HCT116 (cell line): ENCODE data around the gene KIF1A. TPM values are rescaled to one million over a fixed set of nuclear protein-coding genes. Genes with fewer than 3 reads are reported as not detected.

ENCODE experiments used
- ATAC-seq: fragments of 200-7000 bp; cut with Tn5 transposase; 2 replicates; pipeline ENCODE4 v1.9.1; 2020; ENCODE audit warnings: mild to moderate bottlenecking, moderate library complexity
- BruUV-seq: library from RNA; stranded (reverse); fragments of 400-500 nt; replicated peaks from 2 replicates; lab custom pipeline; 2021; lab: Mats Ljungman, UMichigan
- CTCF ChIA-PET: fragments of 300-600 bp; sonication (Branson Sonifier 250); formaldehyde crosslinking; loops from one replicate; lab custom pipeline; 2021; ENCODE audit warnings: antibody characterized with exemption; lab: Charles Lee
- POLR2A ChIA-PET: fragments of 300-600, 350-600 bp; sonication (Branson Sonifier 250); formaldehyde crosslinking; loops from one replicate; lab custom pipeline; 2021; ENCODE audit warnings: antibody characterized with exemption; lab: Charles Lee
- RAD21 ChIA-PET, 2 experiments: fragments of 300-600 bp; sonication (Branson Sonifier 250); formaldehyde crosslinking; loops; one replicate each; lab custom pipeline; 2023; ENCODE audit warnings: low total read pairs in 2 of 2; ENCODE audit not compliant: uncharacterized antibody in 2 of 2, unreplicated experiment in 2 of 2, low non-redundant PET in 1 of 2; lab: Charles Lee
- DNase-seq: peaks from one replicate; pipeline ENCODE4 v3.0.0-alpha.2; 2010; ENCODE audit warnings: low read depth, low spot score
- H2AFZ ChIP-seq: fragments of 200-600 bp; shearing (Covaris generic), sonication (generic); 2 replicates; pipeline ENCODE4 v1.6.1; 2017; ENCODE audit warnings: low read depth, mixed run types, mixed read lengths, antibody characterized with exemption, low read length; ENCODE audit not compliant: poor library complexity, severe bottlenecking
- H3K27ac ChIP-seq: 2 replicates; pipeline ENCODE4 v1.5.1; 2012; ENCODE audit warnings: low read depth, low read length
- H3K27me3 ChIP-seq: fragments of 200-600 bp; sonication (generic); 2 replicates; pipeline ENCODE4 v1.6.1; 2016; ENCODE audit warnings: mixed run types, low read length, mixed read lengths; ENCODE audit not compliant: insufficient read depth
- H3K36me3 ChIP-seq, 2 experiments: fragments of 200-500 bp in 1 of 2; fragments of 200-600 bp in 1 of 2; sonication (Bioruptor generic) in 1 of 2; sonication (generic) in 1 of 2; 2 replicates each; pipeline versions ENCODE4 v1.5.1 to v1.6.1; 2014 to 2016; ENCODE audit warnings: low read length in 2 of 2, inconsistent platforms in 1 of 2, mixed read lengths in 1 of 2, mixed run types in 1 of 2; ENCODE audit not compliant: insufficient read depth in 2 of 2, control insufficient read depth in 1 of 2
- H3K4me1 ChIP-seq, 2 experiments: fragments of 200-600 bp in 1 of 2; sonication (generic) in 1 of 2; 2 replicates each; pipeline versions ENCODE4 v1.5.1 to v1.6.1; 2012 to 2017; ENCODE audit warnings: low read length in 2 of 2, inconsistent platforms in 1 of 2, mild to moderate bottlenecking in 1 of 2, mixed read lengths in 1 of 2, mixed run types in 1 of 2, moderate library complexity in 1 of 2; ENCODE audit not compliant: insufficient read depth in 2 of 2, control insufficient read depth in 1 of 2
- H3K4me2 ChIP-seq: fragments of 200-600 bp; sonication (generic); 2 replicates; pipeline ENCODE4 v1.6.1; 2017; ENCODE audit warnings: mixed run types, low read length, mixed read lengths
- H3K4me3 ChIP-seq, 2 experiments: fragments of 200-600 bp in 1 of 2; sonication (generic) in 1 of 2; replicated peaks in 1 of 2; 2 replicates each; pipeline ENCODE4 v1.5.1; 2011 to 2016; ENCODE audit warnings: low read length in 2 of 2, control low read depth in 1 of 2, low read depth in 1 of 2, mild to moderate bottlenecking in 1 of 2, mixed read lengths in 1 of 2, mixed run types in 1 of 2
- H3K79me2 ChIP-seq: fragments of 200-600 bp; sonication (generic); 2 replicates; pipeline ENCODE4 v1.6.1; 2017; ENCODE audit warnings: mild to moderate bottlenecking, mixed run types, low read length, moderate library complexity, mixed read lengths; ENCODE audit not compliant: insufficient read depth
- H3K9ac ChIP-seq: fragments of 200-600 bp; sonication (generic); 2 replicates; pipeline ENCODE4 v1.6.1; 2016; ENCODE audit warnings: low read length, mixed read lengths
- H3K9me2 ChIP-seq: fragments of 200-600 bp; sonication (generic), shearing (Covaris generic); 2 replicates; pipeline ENCODE4 v1.6.1; 2017; ENCODE audit warnings: mixed run types, mild to moderate bottlenecking, moderate library complexity; ENCODE audit not compliant: insufficient read depth
- H3K9me3 ChIP-seq, 2 experiments: fragments of 200-500 bp in 1 of 2; fragments of 200-600 bp in 1 of 2; sonication (Bioruptor generic) in 1 of 2; sonication (generic) in 1 of 2; 2 replicates each; pipeline ENCODE4 v1.6.1; 2014 to 2017; ENCODE audit warnings: low read length in 2 of 2, mixed read lengths in 2 of 2, inconsistent platforms in 1 of 2, low read depth in 1 of 2, mild to moderate bottlenecking in 1 of 2, mixed run types in 1 of 2, moderate library complexity in 1 of 2; ENCODE audit not compliant: control insufficient read depth in 1 of 2, insufficient read depth in 1 of 2
- H4K20me1 ChIP-seq: fragments of 200-600 bp; sonication (generic), shearing (Covaris generic); 2 replicates; pipeline ENCODE4 v1.6.1; 2017; ENCODE audit warnings: mixed run types, mild to moderate bottlenecking, moderate library complexity; ENCODE audit not compliant: insufficient read depth
- ATF3 ChIP-seq: IDR thresholded peaks from 2 replicates; pipeline ENCODE4 v1.6.1; 2012
- CTCF ChIP-seq, 3 experiments: fragments of 200-600 bp in 1 of 3; sonication (generic) in 1 of 3; IDR thresholded peaks in 2 of 3; conservative IDR thresholded peaks in 1 of 3; 2 replicates each; pipeline ENCODE4 v1.5.1; 2012 to 2017; ENCODE audit warnings: low read depth in 2 of 3, low read length in 2 of 3, antibody characterized with exemption in 1 of 3, borderline replicate concordance in 1 of 3, control low read depth in 1 of 3, mild to moderate bottlenecking in 1 of 3, mixed read lengths in 1 of 3, mixed run types in 1 of 3, moderate library complexity in 1 of 3; ENCODE audit not compliant: insufficient read depth in 1 of 3
- MAX ChIP-seq: IDR thresholded peaks from 2 replicates; pipeline ENCODE4 v1.6.1; 2012
- RAD21 ChIP-seq: IDR thresholded peaks from 2 replicates; pipeline ENCODE4 v1.6.1; 2012; ENCODE audit warnings: low read depth, mild to moderate bottlenecking
- SRF ChIP-seq: IDR thresholded peaks from 2 replicates; pipeline ENCODE4 v1.6.1; 2012; ENCODE audit warnings: low read depth
- YY1 ChIP-seq: IDR thresholded peaks from 2 replicates; pipeline ENCODE4 v1.6.1; 2011; ENCODE audit warnings: low read length, low read depth, moderate library complexity, mild to moderate bottlenecking; ENCODE audit not compliant: insufficient replicate concordance; ENCODE audit errors: extremely low read depth
- intact Hi-C: fragments of 100-400 bp; cut with micrococcal nuclease; formaldehyde crosslinking; loops from 2 replicates; pipeline ENCODE4 v1.10.0; 2022
- total RNA-seq: library from RNA; stranded (reverse); gene quantifications from one replicate; pipeline ENCODE4 v1.2.1, GENCODE V29; 2021; ENCODE audit not compliant: unreplicated experiment

The KIF1A gene
- total RNA-seq, 1 experiment from 2014 or later, result 0.27 TPM

DNA sequence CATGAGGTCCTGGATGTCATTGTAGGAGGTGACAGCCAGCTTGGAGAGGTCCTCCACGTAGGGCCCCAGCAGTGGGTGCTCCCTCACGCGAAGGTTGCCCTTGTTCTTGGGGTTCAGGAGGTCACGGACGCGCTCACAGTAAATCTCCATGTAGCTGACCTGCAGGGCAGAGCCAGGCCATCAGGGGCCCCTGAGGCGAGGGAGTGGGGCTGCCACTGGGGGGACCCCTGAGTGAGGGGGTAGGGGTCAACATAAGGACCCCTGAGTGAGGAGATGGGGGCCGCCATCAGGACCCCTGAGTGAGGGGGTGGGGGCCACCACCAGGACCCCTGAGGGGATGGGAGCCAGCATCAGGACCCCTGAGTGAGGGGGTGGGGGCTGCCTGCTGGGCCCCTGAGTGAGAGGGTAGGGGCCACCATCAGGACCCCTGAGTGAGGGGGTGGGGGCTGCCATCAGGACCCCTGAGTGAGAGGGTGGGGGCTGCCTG is 33.6 kb downstream of the KIF1A start (continued):
- TF ChIP-seq ATF3 (no peak), MAX (no peak)

GRCh38 chr2:240785424-240786335 is 34.3 kb downstream of the KIF1A start:
- Histone ChIP-seq H3K4me1 (peaks cover 0 to 6% of the 10 kb centered on the region in 2 experiments; a peak in 2 of 4 replicates), H2AFZ (no peak overlapping the region), H3K36me3 (no peaks in the 10 kb centered on the region), H3K4me3 (no peak overlapping the region), H3K9me3 (no peaks in the 10 kb centered on the region), H3K9me2 (no peaks in the 10 kb centered on the region), H3K27ac (no peak overlapping the region), H3K9ac (no peak overlapping the region), H3K4me2 (no peak overlapping the region), H3K79me2 (no peaks in the 10 kb centered on the region), H4K20me1 (no peaks in the 10 kb centered on the region), H3K27me3 (no peaks in the 10 kb centered on the region)
- ChIA-PET CTCF (no interaction called here), RAD21 (no interaction called here), POLR2A (no interaction called here)
- DNase-seq (no peak), ATAC-seq (no peak)
- intact Hi-C loops, result no loop called here
- BruUV-seq, result no TSS peak
- no peak for TF ChIP-seq CTCF (IDR thresholded peaks at IDR 0.05 in 2 of 3, conservative IDR thresholded peaks at IDR 0.05 in 1 of 3; ENCODE audit: borderline replicate concordance in 1 of 3, insufficient read depth in 1 of 3, low read depth in 2 of 3, low read length in 2 of 3)
- no peak for TF ChIP-seq YY1
- TF ChIP-seq SRF, result no peak
- no peak for TF ChIP-seq MAX
- TF ChIP-seq RAD21, result no peak
